ENCODE data around the gene MRNIP.

The MRNIP gene

DNA sequence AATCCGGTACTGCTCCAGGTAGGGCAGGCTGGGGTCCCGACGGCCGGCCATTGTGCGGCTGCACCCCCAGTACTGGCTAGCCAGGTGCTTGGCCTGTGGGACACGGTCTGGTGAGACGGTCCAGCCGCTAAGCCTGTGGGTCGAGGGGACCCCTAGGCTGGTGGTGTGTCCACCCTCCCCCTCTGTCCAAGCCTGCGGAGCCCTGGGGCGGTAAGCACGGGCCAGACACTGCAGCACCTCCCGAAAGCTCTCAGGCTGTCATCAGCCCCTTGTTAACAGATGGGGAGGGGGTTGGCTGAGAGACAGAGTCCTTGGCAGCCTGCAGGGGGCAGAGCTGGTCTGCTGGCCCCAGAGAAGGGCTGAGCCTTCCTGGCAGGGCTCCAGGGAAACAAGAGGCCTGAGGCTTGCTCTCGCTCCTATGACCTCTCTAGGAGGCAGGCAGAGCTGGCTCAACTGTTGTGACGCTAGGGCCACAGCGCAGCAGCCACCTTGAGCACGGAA, 11.8 kb upstream of the MRNIP start:
- H3K9me3 ChIP-seq (ENCODE audit: control insufficient read depth, insufficient read depth, low read length) = no peaks in the 10 kb centered on the region
- no peak overlapping the region for H3K27ac ChIP-seq (ENCODE audit: low read depth, low read length)
- no peaks in the 10 kb centered on the region for H4K20me1 ChIP-seq (ENCODE audit: control insufficient read depth, insufficient read depth, low read depth, low read length)
- TF ChIP-seq, protein P1, sequence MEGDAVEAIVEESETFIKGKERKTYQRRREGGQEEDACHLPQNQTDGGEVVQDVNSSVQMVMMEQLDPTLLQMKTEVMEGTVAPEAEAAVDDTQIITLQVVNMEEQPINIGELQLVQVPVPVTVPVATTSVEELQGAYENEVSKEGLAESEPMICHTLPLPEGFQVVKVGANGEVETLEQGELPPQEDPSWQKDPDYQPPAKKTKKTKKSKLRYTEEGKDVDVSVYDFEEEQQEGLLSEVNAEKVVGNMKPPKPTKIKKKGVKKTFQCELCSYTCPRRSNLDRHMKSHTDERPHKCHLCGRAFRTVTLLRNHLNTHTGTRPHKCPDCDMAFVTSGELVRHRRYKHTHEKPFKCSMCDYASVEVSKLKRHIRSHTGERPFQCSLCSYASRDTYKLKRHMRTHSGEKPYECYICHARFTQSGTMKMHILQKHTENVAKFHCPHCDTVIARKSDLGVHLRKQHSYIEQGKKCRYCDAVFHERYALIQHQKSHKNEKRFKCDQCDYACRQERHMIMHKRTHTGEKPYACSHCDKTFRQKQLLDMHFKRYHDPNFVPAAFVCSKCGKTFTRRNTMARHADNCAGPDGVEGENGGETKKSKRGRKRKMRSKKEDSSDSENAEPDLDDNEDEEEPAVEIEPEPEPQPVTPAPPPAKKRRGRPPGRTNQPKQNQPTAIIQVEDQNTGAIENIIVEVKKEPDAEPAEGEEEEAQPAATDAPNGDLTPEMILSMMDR (IDR thresholded peaks at IDR 0.05; ENCODE audit: low read depth, low read length, poor library complexity, severe bottlenecking) = peak; percentile 47
- TF ChIP-seq EZH2phosphoT487 (IDR thresholded peaks at IDR 0.05; ENCODE audit: borderline replicate concordance, low read length) = no peak
- H3K4me2 ChIP-seq (ENCODE audit: low read length) = no peak overlapping the region
- no peaks in the 10 kb centered on the region for H3K27me3 ChIP-seq (ENCODE audit: control insufficient read depth, low read length)
- H3K79me2 ChIP-seq (ENCODE audit: control insufficient read depth, low read length) = no peaks in the 10 kb centered on the region
- peaks cover 67% of the 10 kb centered on the region for H3K36me3 ChIP-seq (ENCODE audit: control insufficient read depth, low read length)
- H3F3A ChIP-seq (ENCODE audit: control insufficient read depth, insufficient read depth) = no peaks in the 10 kb centered on the region
- H3K9me2 ChIP-seq (replicated peaks; ENCODE audit: control insufficient read depth, low read length) = no peaks in the 10 kb centered on the region
- H3K4me3 ChIP-seq (ENCODE audit: low read length) = no peak overlapping the region
- no peaks in the 10 kb centered on the region for H3K4me1 ChIP-seq (ENCODE audit: control insufficient read depth, low read length)

DNA sequence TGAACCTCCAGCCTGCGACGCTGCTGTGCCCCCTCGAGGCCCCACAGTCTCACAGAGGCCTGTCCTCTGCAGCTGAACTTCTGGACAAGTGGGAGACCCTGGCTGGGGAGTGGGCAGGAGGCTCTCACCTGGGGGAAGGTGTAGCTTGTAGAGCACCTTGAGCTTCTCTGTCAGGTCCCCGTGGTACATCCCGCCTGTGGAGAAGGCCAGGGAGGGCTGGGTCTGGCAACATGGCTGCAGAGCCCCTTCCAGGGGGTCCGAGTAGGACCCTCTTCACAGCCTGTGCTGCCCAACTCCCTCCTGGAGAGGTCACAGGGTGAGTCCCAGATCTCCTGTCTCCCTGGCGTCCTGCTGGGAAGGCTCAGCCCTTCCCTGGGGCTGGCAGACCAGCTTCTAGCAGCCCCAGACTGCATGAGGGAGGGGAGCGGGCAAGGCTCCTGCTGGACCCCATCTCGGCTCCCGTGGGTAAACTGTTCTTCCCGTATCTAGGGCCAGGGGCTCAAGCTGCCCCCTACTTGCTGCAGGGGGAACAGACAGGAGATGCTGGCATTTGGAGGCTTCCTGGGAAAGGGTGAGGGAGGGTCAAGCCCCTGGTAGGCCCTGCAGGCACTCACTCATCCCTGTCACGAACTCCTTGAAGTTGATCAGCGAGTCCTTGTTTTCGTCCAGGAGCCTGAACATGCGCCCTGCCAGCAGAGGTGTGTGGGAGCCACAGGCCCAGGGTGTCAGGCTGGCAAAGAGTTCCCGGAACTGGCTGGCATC, 11.2 kb upstream of the MRNIP start:
- H3K4me1 ChIP-seq (ENCODE audit: control insufficient read depth, low read length) = no peaks in the 10 kb centered on the region
- no peaks in the 10 kb centered on the region for H3K9me2 ChIP-seq (replicated peaks; ENCODE audit: control insufficient read depth, low read length)
- no peak overlapping the region for H3K4me2 ChIP-seq (ENCODE audit: low read length)
- no peak overlapping the region for H3K4me3 ChIP-seq (ENCODE audit: low read length)
- no peak overlapping the region for H3K27ac ChIP-seq (ENCODE audit: low read depth, low read length)
- TF ChIP-seq, protein P1 (IDR thresholded peaks at IDR 0.05; ENCODE audit: low read depth, low read length, poor library complexity, severe bottlenecking) = no peak
- TF ChIP-seq EZH2phosphoT487 (IDR thresholded peaks at IDR 0.05; ENCODE audit: borderline replicate concordance, low read length) = no peak
- H3K9me3 ChIP-seq (ENCODE audit: control insufficient read depth, insufficient read depth, low read length) = no peaks in the 10 kb centered on the region
- H3K27me3 ChIP-seq (ENCODE audit: control insufficient read depth, low read length) = no peaks in the 10 kb centered on the region
- H3K36me3 ChIP-seq (ENCODE audit: control insufficient read depth, low read length) = peaks cover 67% of the 10 kb centered on the region
- H3F3A ChIP-seq (ENCODE audit: control insufficient read depth, insufficient read depth) = no peaks in the 10 kb centered on the region
- no peaks in the 10 kb centered on the region for H4K20me1 ChIP-seq (ENCODE audit: control insufficient read depth, insufficient read depth, low read depth, low read length)
- no peaks in the 10 kb centered on the region for H3K79me2 ChIP-seq (ENCODE audit: control insufficient read depth, low read length)

DNA sequence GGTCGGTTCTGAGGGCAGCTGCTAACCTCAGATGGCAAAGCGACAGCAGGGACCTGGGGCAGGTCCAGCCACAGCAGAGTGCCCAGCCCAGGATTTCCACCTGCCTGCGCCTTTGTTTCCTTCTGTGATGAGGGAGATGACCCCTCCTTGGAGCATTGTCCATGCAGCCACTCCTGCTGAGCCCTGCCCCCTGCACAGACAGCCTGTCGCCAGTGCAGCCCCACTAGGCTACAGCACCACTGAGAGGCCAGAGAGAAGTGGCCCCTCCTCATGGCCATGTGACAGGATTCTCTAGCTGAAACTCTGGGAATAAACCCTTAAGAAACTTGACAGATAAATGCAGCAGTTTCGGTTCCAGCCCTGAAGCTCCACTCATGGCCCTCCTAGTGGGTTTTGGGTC, 10.5 kb upstream of the MRNIP start:
- H3K4me1 ChIP-seq (ENCODE audit: control insufficient read depth, low read length) = no peaks in the 10 kb centered on the region
- no peaks in the 10 kb centered on the region for H3K79me2 ChIP-seq (ENCODE audit: control insufficient read depth, low read length)
- H3K9me3 ChIP-seq (ENCODE audit: control insufficient read depth, insufficient read depth, low read length) = no peaks in the 10 kb centered on the region
- peaks cover 70% of the 10 kb centered on the region for H3K36me3 ChIP-seq (ENCODE audit: control insufficient read depth, low read length)
- H3K27ac ChIP-seq (ENCODE audit: low read depth, low read length) = no peak overlapping the region
- H3F3A ChIP-seq (ENCODE audit: control insufficient read depth, insufficient read depth) = no peaks in the 10 kb centered on the region
- no peaks in the 10 kb centered on the region for H3K9me2 ChIP-seq (replicated peaks; ENCODE audit: control insufficient read depth, low read length)
- no peaks in the 10 kb centered on the region for H4K20me1 ChIP-seq (ENCODE audit: control insufficient read depth, insufficient read depth, low read depth, low read length)
- TF ChIP-seq, protein P1 (IDR thresholded peaks at IDR 0.05; ENCODE audit: low read depth, low read length, poor library complexity, severe bottlenecking) = no peak
- no peak for TF ChIP-seq EZH2phosphoT487 (IDR thresholded peaks at IDR 0.05; ENCODE audit: borderline replicate concordance, low read length)
- H3K4me2 ChIP-seq (ENCODE audit: low read length) = no peak overlapping the region
- no peaks in the 10 kb centered on the region for H3K27me3 ChIP-seq (ENCODE audit: control insufficient read depth, low read length)
- no peak overlapping the region for H3K4me3 ChIP-seq (ENCODE audit: low read length)
